DOHH2 (cell line): Measurements from ENCODE around the gene NEK11.

ENCODE experiments used
- H3F3A ChIP-seq: fragments of 200-600 bp; sonication (generic), shearing (Covaris generic); 2 replicates; pipeline ENCODE4 v1.6.0; 2016; ENCODE audit warnings: antibody characterized with exemption, mild to moderate bottlenecking; ENCODE audit not compliant: control insufficient read depth, insufficient read depth
- H3K27ac ChIP-seq: fragments of 200-600 bp; sonication (generic); 2 replicates; pipeline ENCODE4 v1.5.1; 2014; ENCODE audit warnings: low read depth, mild to moderate bottlenecking, low read length, moderate library complexity
- H3K27me3 ChIP-seq: fragments of 200-600 bp; sonication (generic); 2 replicates; pipeline ENCODE4 v1.6.1; 2014; ENCODE audit warnings: mild to moderate bottlenecking, low read length, mixed read lengths; ENCODE audit not compliant: control insufficient read depth
- H3K36me3 ChIP-seq: fragments of 200-600 bp; sonication (generic); 2 replicates; pipeline ENCODE4 v1.6.1; 2014; ENCODE audit warnings: mild to moderate bottlenecking, low read length, moderate library complexity, mixed read lengths; ENCODE audit not compliant: control insufficient read depth
- H3K4me1 ChIP-seq: fragments of 200-600 bp; sonication (generic); 2 replicates; pipeline ENCODE4 v1.6.1; 2014; ENCODE audit warnings: mild to moderate bottlenecking, low read length, mixed read lengths; ENCODE audit not compliant: control insufficient read depth
- H3K4me2 ChIP-seq: fragments of 200-600 bp; sonication (generic); 2 replicates; pipeline ENCODE4 v1.6.0; 2014; ENCODE audit warnings: mild to moderate bottlenecking, low read length, moderate library complexity
- H3K4me3 ChIP-seq: fragments of 200-600 bp; sonication (generic); 2 replicates; pipeline ENCODE4 v1.5.1; 2014; ENCODE audit warnings: mild to moderate bottlenecking, low read length, mixed read lengths
- H3K79me2 ChIP-seq: fragments of 200-600 bp; sonication (generic); 2 replicates; pipeline ENCODE4 v1.6.1; 2014; ENCODE audit warnings: mild to moderate bottlenecking, low read length, mixed read lengths; ENCODE audit not compliant: control insufficient read depth
- H3K9me2 ChIP-seq: fragments of 200-600 bp; sonication (generic); replicated peaks from 2 replicates; pipeline ENCODE4 v1.6.1; 2014; ENCODE audit warnings: mild to moderate bottlenecking, low read length, mixed read lengths; ENCODE audit not compliant: control insufficient read depth
- H3K9me3 ChIP-seq: fragments of 200-600 bp; sonication (generic); 2 replicates; pipeline ENCODE4 v1.6.1; 2014; ENCODE audit warnings: antibody characterized with exemption, low read length, mixed read lengths; ENCODE audit not compliant: control insufficient read depth, insufficient read depth
- H4K20me1 ChIP-seq: fragments of 200-600 bp; sonication (generic); 2 replicates; pipeline ENCODE4 v1.6.0; 2014; ENCODE audit warnings: low read depth, mild to moderate bottlenecking, antibody characterized with exemption, low read length, moderate library complexity; ENCODE audit not compliant: control insufficient read depth, insufficient read depth
- CTCF ChIP-seq: fragments of 200-600 bp; sonication (generic); IDR thresholded peaks from one replicate; pipeline ENCODE4 v1.5.1; 2014; ENCODE audit warnings: antibody characterized with exemption, mild to moderate bottlenecking, low read depth, low read length; ENCODE audit not compliant: poor library complexity, severe bottlenecking
- EZH2phosphoT487 ChIP-seq: fragments of 200-600 bp; sonication (generic); IDR thresholded peaks from 2 replicates; pipeline ENCODE4 v1.6.1; 2017; ENCODE audit warnings: borderline replicate concordance, mild to moderate bottlenecking, antibody characterized with exemption, low read length, moderate library complexity, mixed read lengths

NEK11 gene

GRCh38 chr3:131217296-131217741 lies 190.6 kb downstream of the NEK11 start:
- no peak for TF ChIP-seq EZH2phosphoT487
- no peak for TF ChIP-seq CTCF
- no peak overlapping the region for H3K27ac ChIP-seq
- H3K9me3 ChIP-seq: no peaks in the 10 kb centered on the region
- no peaks in the 10 kb centered on the region for H3K9me2 ChIP-seq
- H3K4me3 ChIP-seq: no peak overlapping the region
- no peaks in the 10 kb centered on the region for H4K20me1 ChIP-seq
- H3F3A ChIP-seq: no peaks in the 10 kb centered on the region
- H3K4me2 ChIP-seq: no peak overlapping the region
- H3K27me3 ChIP-seq: no peaks in the 10 kb centered on the region
- H3K79me2 ChIP-seq: no peaks in the 10 kb centered on the region
- H3K36me3 ChIP-seq: no peaks in the 10 kb centered on the region
- no peaks in the 10 kb centered on the region for H3K4me1 ChIP-seq

GRCh38 chr3:131218196-131218595 lies 191.5 kb downstream of the NEK11 start:
- no peaks in the 10 kb centered on the region for H3K27me3 ChIP-seq
- TF ChIP-seq CTCF (no peak), EZH2phosphoT487 (no peak)
- no peak overlapping the region for H3K4me3 ChIP-seq
- no peaks in the 10 kb centered on the region for H4K20me1 ChIP-seq
- H3K4me1 ChIP-seq: no peaks in the 10 kb centered on the region
- H3K36me3 ChIP-seq: no peaks in the 10 kb centered on the region
- H3K9me2 ChIP-seq: no peaks in the 10 kb centered on the region
- H3K4me2 ChIP-seq: no peak overlapping the region
- no peaks in the 10 kb centered on the region for H3K79me2 ChIP-seq
- H3F3A ChIP-seq: no peaks in the 10 kb centered on the region
- no peak overlapping the region for H3K27ac ChIP-seq
- no peaks in the 10 kb centered on the region for H3K9me3 ChIP-seq

GRCh38 chr3:131221731-131222130 lies 195.1 kb downstream of the NEK11 start:
- Histone ChIP-seq H3K36me3 (no peaks in the 10 kb centered on the region), H3K4me1 (no peaks in the 10 kb centered on the region), H3K79me2 (no peaks in the 10 kb centered on the region), H3K27ac (no peak overlapping the region), H3F3A (no peaks in the 10 kb centered on the region), H3K4me3 (no peak overlapping the region), H3K9me2 (no peaks in the 10 kb centered on the region), H3K4me2 (no peak overlapping the region), H3K9me3 (no peaks in the 10 kb centered on the region), H4K20me1 (no peaks in the 10 kb centered on the region), H3K27me3 (no peaks in the 10 kb centered on the region)
- TF ChIP-seq CTCF (no peak), EZH2phosphoT487 (no peak)

GRCh38 chr3:131222599-131222998 lies 195.9 kb downstream of the NEK11 start:
- Histone ChIP-seq H3K36me3 (no peaks in the 10 kb centered on the region), H3K27ac (no peak overlapping the region), H3K9me3 (no peaks in the 10 kb centered on the region), H3F3A (no peaks in the 10 kb centered on the region), H3K9me2 (no peaks in the 10 kb centered on the region), H4K20me1 (no peaks in the 10 kb centered on the region), H3K4me2 (no peak overlapping the region), H3K27me3 (no peaks in the 10 kb centered on the region), H3K4me1 (no peaks in the 10 kb centered on the region), H3K4me3 (no peak overlapping the region), H3K79me2 (no peaks in the 10 kb centered on the region)
- TF ChIP-seq EZH2phosphoT487: no peak
- no peak for TF ChIP-seq CTCF
